Stimulated activated CD8-positive, alpha-beta memory T cell treated with anti-CD3 and anti-CD28 coated beads, Interleukin-15, amount 100 ng/mL, for 4 hours (primary cell): ENCODE measurements around the gene RBPMS2.
"Not testable (repeated sequence)": the region's sequence is repeated elsewhere in the genome, so short reads cannot be mapped to it uniquely, and the experiment has no call there.

Experiments
- DNase-seq, 2 donors: peaks; one replicate each; pipeline ENCODE4 v3.0.0-alpha.2; 2020; ENCODE audit warnings: low read depth in 2 of 2

The RBPMS2 gene

GRCh38 chr15:64754663-64755426 is 20.5 kb downstream of the RBPMS2 start:
- DNase-seq, result no peak

- no peak for DNase-seq
Observed at GRCh38 chr15:64753480-64754185, 21.8 kb downstream of the RBPMS2 start.

- DNase-seq, result no peak
Observed at GRCh38 chr15:64751464-64751863, 23.9 kb downstream of the RBPMS2 start.

GRCh38 chr15:64749999-64750657 is 25.3 kb downstream of the RBPMS2 start:
- no peak for DNase-seq

- DNase-seq, result no peak
Observed at GRCh38 chr15:64749167-64749566, 26.2 kb downstream of the RBPMS2 start.

GRCh38 chr15:64748251-64748650 is 27.1 kb downstream of the RBPMS2 start:
- no peak for DNase-seq

GRCh38 chr15:64747578-64747977 is 27.8 kb downstream of the RBPMS2 start:
- no peak for DNase-seq

GRCh38 chr15:64746921-64747320 is 28.5 kb downstream of the RBPMS2 start:
- no peak for DNase-seq

- no peak for DNase-seq
Observed at GRCh38 chr15:64746356-64746755, 29.0 kb downstream of the RBPMS2 start.

GRCh38 chr15:64743691-64744090 is 31.7 kb downstream of the RBPMS2 start:
- no peak for DNase-seq

GRCh38 chr15:64742921-64743320 is 32.5 kb downstream of the RBPMS2 start:
- no peak for DNase-seq

GRCh38 chr15:64742385-64742784 is 33.0 kb downstream of the RBPMS2 start:
- DNase-seq, result no peak

- DNase-seq, result not testable (repeated sequence)
Observed at GRCh38 chr15:64741708-64742107, 33.7 kb downstream of the RBPMS2 start.

- DNase-seq, result no peak
Observed at GRCh38 chr15:64740311-64741170, 34.8 kb downstream of the RBPMS2 start.

GRCh38 chr15:64739577-64740143 is 35.7 kb downstream of the RBPMS2 start:
- no peak for DNase-seq

- DNase-seq, result no peak
Observed at GRCh38 chr15:64739156-64739555, 36.2 kb downstream of the RBPMS2 start.

- no peak for DNase-seq
Observed at GRCh38 chr15:64738226-64739095, 36.9 kb downstream of the RBPMS2 start.

GRCh38 chr15:64732156-64732860 is 43.1 kb downstream of the RBPMS2 start:
- no peak for DNase-seq

- DNase-seq, result no peak
Observed at GRCh38 chr15:64731805-64732151, 43.6 kb downstream of the RBPMS2 start.
